HepG2 (cell line): ENCODE results near the gene TJP3. TPM values are rescaled to one million over a fixed set of nuclear protein-coding genes. Genes with fewer than 3 reads are reported as not detected.

ENCODE experiments used
- ATAC-seq: fragments of 200-7000 bp; cut with Tn5 transposase; 3 replicates; pipeline ENCODE4 v1.9.1; 2020; ENCODE audit warnings: mild to moderate bottlenecking, moderate library complexity
- BruUV-seq: library from RNA; stranded (reverse); fragments of 400-500 nt; replicated peaks from 2 replicates; lab custom pipeline; 2021; lab: Mats Ljungman, UMichigan
- CTCF ChIA-PET: fragments of 300-600 bp; formaldehyde crosslinking; extraction: SDS; loops from one replicate; lab custom pipeline; 2021; ENCODE audit warnings: low total read pairs, inconsistent platforms, low intra/inter-chr PET ratio; lab: Yijun Ruan, JAX
- POLR2A ChIA-PET: fragments of 350-600 bp; sonication (Branson Sonifier 250); formaldehyde crosslinking; loops from one replicate; lab custom pipeline; 2020; ENCODE audit warnings: antibody characterized with exemption, inconsistent platforms; lab: Yijun Ruan, JAX
- DNase-seq: peaks from one replicate; pipeline ENCODE4 v3.0.0-alpha.2; 2015; ENCODE audit warnings: low spot score
- FAIRE-seq: peaks from 3 replicates; lab custom pipeline; 2011; peaks lifted over from hg19 to GRCh38; lab: Jason Lieb, UNC
- H2AFZ ChIP-seq: one replicate; pipeline ENCODE4 v1.6.1; 2011; ENCODE audit warnings: low read length, inconsistent platforms
- H3K27ac ChIP-seq: fragments of 300-600 bp; 3 replicates; pipeline ENCODE4 v1.8.0; 2011; ENCODE audit warnings: mixed run types, mild to moderate bottlenecking, mixed read lengths, low read length, inconsistent platforms; ENCODE audit not compliant: insufficient read depth; ENCODE audit errors: extremely low read length
- H3K27me3 ChIP-seq, 2 experiments: fragments of 200-600 bp in 1 of 2; 2 replicates in 1 of 2; 3 replicates in 1 of 2; pipeline versions ENCODE4 v1.6.0 to v1.8.0; 2011; ENCODE audit warnings: low read length in 2 of 2, mild to moderate bottlenecking in 2 of 2, moderate library complexity in 2 of 2, inconsistent platforms in 1 of 2; ENCODE audit not compliant: insufficient read depth in 2 of 2, control insufficient read depth in 1 of 2
- H3K36me3 ChIP-seq, 2 experiments: fragments of 200-600 bp in 1 of 2; replicated peaks in 1 of 2; 2 replicates in 1 of 2; 3 replicates in 1 of 2; pipeline versions ENCODE4 v1.5.1 to v1.8.0; 2011; ENCODE audit warnings: low read length in 2 of 2, inconsistent platforms in 1 of 2; ENCODE audit not compliant: insufficient read depth in 2 of 2, control insufficient read depth in 1 of 2
- H3K4me1 ChIP-seq: 2 replicates; pipeline ENCODE4 v1.5.1; 2012; ENCODE audit warnings: low read length, inconsistent platforms; ENCODE audit not compliant: insufficient read depth
- H3K4me2 ChIP-seq: 2 replicates; pipeline ENCODE4 v1.6.0; 2011; ENCODE audit warnings: low read depth, low read length, inconsistent platforms
- H3K4me3 ChIP-seq, 3 experiments: fragments of 200-600 bp in 1 of 3; sonication (generic), shearing (Covaris generic) in 1 of 3; replicated peaks in 1 of 3; 2 replicates each; pipeline ENCODE4 v1.5.1; 2011 to 2016; ENCODE audit warnings: low read length in 3 of 3, inconsistent platforms in 2 of 3, low read depth in 2 of 3, mild to moderate bottlenecking in 2 of 3, control low read depth in 1 of 3, mixed read lengths in 1 of 3; ENCODE audit not compliant: insufficient read depth in 1 of 3
- H3K79me2 ChIP-seq: one replicate; pipeline ENCODE4 v1.6.1; 2011; ENCODE audit warnings: low read length, inconsistent platforms; ENCODE audit not compliant: insufficient read depth
- H3K9ac ChIP-seq: 2 replicates; pipeline ENCODE4 v1.6.0; 2011; ENCODE audit warnings: mild to moderate bottlenecking, low read depth, low read length, inconsistent platforms; ENCODE audit not compliant: insufficient read depth
- H3K9me3 ChIP-seq: 2 replicates; pipeline ENCODE4 v1.5.1; 2012; ENCODE audit warnings: mild to moderate bottlenecking, low read length
- H4K20me1 ChIP-seq: 2 replicates; pipeline ENCODE4 v1.6.0; 2011; ENCODE audit warnings: inconsistent platforms, mild to moderate bottlenecking, low read length, moderate library complexity; ENCODE audit not compliant: insufficient read depth
- ARHGAP35 ChIP-seq: sonication (generic); formaldehyde crosslinking; IDR thresholded peaks from 2 replicates; pipeline ENCODE4 v1.9.0; 2022; ENCODE audit warnings: mild to moderate bottlenecking, inconsistent platforms, moderate library complexity, missing genetic modification reagents, borderline replicate concordance
- BORCS8-MEF2B ChIP-seq: sonication (generic); formaldehyde crosslinking; IDR thresholded peaks from 2 replicates; pipeline ENCODE4 v1.8.0; 2022; ENCODE audit warnings: mild to moderate bottlenecking, missing genetic modification reagents
- HNRNPL ChIP-seq: fragments of 200-400 bp; formaldehyde crosslinking; IDR thresholded peaks from 2 replicates; pipeline ENCODE4 v1.6.1; 2017; ENCODE audit warnings: mild to moderate bottlenecking, low read depth, low read length
- POGZ ChIP-seq: sonication (generic); formaldehyde crosslinking; IDR thresholded peaks from 2 replicates; pipeline ENCODE4 v1.4.0; 2020; ENCODE audit warnings: mild to moderate bottlenecking, missing genetic modification reagents
- ZFP91 ChIP-seq: sonication (generic); formaldehyde crosslinking; IDR thresholded peaks from 2 replicates; pipeline ENCODE4 v1.9.0; 2022; ENCODE audit warnings: missing genetic modification reagents, mild to moderate bottlenecking, borderline replicate concordance
- WGBS: methylation state at CpG from one replicate; pipeline ENCODE4 v1.1.6; 2017; ENCODE audit warnings: low lambda C conversion rate; 5-methylcytosine and 5-hydroxymethylcytosine counted together
- in situ Hi-C: cut with HindIII; loops from 2 replicates; pipeline ENCODE4 v1.10.0; 2017; ENCODE audit warnings: low pct_unique_long_range_greater_than_20kb; ENCODE audit not compliant: extremely low pct_ligation_motif_present
- intact Hi-C: fragments of 100-400 bp; cut with micrococcal nuclease; formaldehyde crosslinking; loops from one replicate; pipeline ENCODE4 v1.10.0; 2022; ENCODE audit not compliant: unreplicated experiment
- polyA plus RNA-seq, 8 experiments: library from polyadenylated mRNA; depleted of rRNA in 3 of 8; stranded (reverse) in 7 of 8; unstranded in 1 of 8; fragments of >200 nt; fragmentation: Illumina TruSeq in 4 of 8; extraction: Trizol in 4 of 8; gene quantifications; 2 replicates each; pipeline versions ENCODE4 v1.2.1 to v1.2.3, GENCODE V29; 2011 to 2016; ENCODE audit warnings: low read depth in 4 of 8, missing spikeins in 1 of 8, mixed read lengths in 1 of 8; ENCODE audit not compliant: insufficient read depth in 1 of 8
- total RNA-seq, 5 experiments: library from RNA; depleted of rRNA; stranded (reverse); fragments of >200 nt; fragmentation: Illumina TruSeq; extraction: Trizol; gene quantifications; 2 replicates each; pipeline ENCODE4 v1.2.3, GENCODE V29; 2016; ENCODE audit warnings: low read depth in 1 of 5

TJP3 gene
- total and polyA plus RNA-seq, 2 of the 13 experiments (the other 11 are each of a cell fraction or from before 2014, with no cell fraction given) = 2.3 to 21.5 TPM

- ATAC-seq = no peak
- ChIA-PET CTCF (no interaction called here), POLR2A (interaction anchor here (0.7 kb wide), 1 partner anchor 10 kb away, joined by 3 read pairs; the partner anchor contains the start of gene TJP3)
- Histone ChIP-seq H3K9ac (no peak overlapping the region), H3K4me3 (0 out of 6 replicates have a peak overlapping the region, but pooled peaks of 1 of the 3 experiments have one; percentile 46), H4K20me1 (peaks cover 5% of the 10 kb centered on the region; the same call in 1 of the 2 replicates), H3K27me3 (no peaks in the 10 kb centered on the region; a peak in 1 of 5 replicates), H3K79me2 (peaks cover 26% of the 10 kb centered on the region), H3K36me3 (no peaks in the 10 kb centered on the region), H3K4me1 (peaks cover 15% of the 10 kb centered on the region), H3K27ac (no peak overlapping the region), H3K4me2 (no peak overlapping the region; the same call in 1 of the 2 replicates), H2AFZ (no peak overlapping the region), H3K9me3 (no peaks in the 10 kb centered on the region)
- intact Hi-C loops = no loop called here
- WGBS = 94% methylated on average over 34 of the region's 43 CpGs
- FAIRE-seq = no peak
- DNase-seq = no peak
- in situ Hi-C loops = no loop called here
- BruUV-seq = no TSS peak
- TF ChIP-seq HNRNPL = 0 out of 2 replicates have a peak, but pooled peaks have one; percentile 37
- TF ChIP-seq BORCS8-MEF2B (CRISPR knock-in tag) = no peak
- TF ChIP-seq ARHGAP35 (CRISPR knock-in tag) = no peak
- TF ChIP-seq ZFP91 (CRISPR knock-in tag) = 0 out of 2 replicates have a peak, but pooled peaks have one; percentile 27
- TF ChIP-seq POGZ (CRISPR knock-in tag) = no peak
These were observed 10.4 kb upstream of the TJP3 start for GRCh38 chr19:3697671-3698385.
